Liver (tissue), 9 donors: Measurements from ENCODE around the gene CACNG3. TPM values are rescaled to one million over a fixed set of nuclear protein-coding genes. Genes with fewer than 3 reads are reported as not detected.

Experiments used
- DNase-seq: peaks from one replicate; pipeline ENCODE4 v3.0.0-alpha.2; 2017; ENCODE audit warnings: low spot score
- H3K27ac ChIP-seq, 2 donors: one replicate each; pipeline ENCODE4 v1.7.0; 2013; ENCODE audit warnings: inconsistent platforms in 2 of 2, low read length in 2 of 2, control low read depth in 1 of 2, low read depth in 1 of 2, mild to moderate bottlenecking in 1 of 2
- H3K27me3 ChIP-seq, 4 donors: one replicate each; pipeline versions ENCODE4 v1.6.1 to v1.7.0; 2013; ENCODE audit warnings: low read length in 3 of 4, inconsistent platforms in 1 of 4, mild to moderate bottlenecking in 1 of 4, moderate library complexity in 1 of 4; ENCODE audit not compliant: control insufficient read depth in 4 of 4, insufficient read depth in 4 of 4
- H3K36me3 ChIP-seq, 4 donors: one replicate each; pipeline versions ENCODE4 v1.6.1 to v1.7.0; 2013; ENCODE audit warnings: low read length in 3 of 4, mild to moderate bottlenecking in 3 of 4, low read depth in 1 of 4, moderate library complexity in 1 of 4; ENCODE audit not compliant: control insufficient read depth in 4 of 4, insufficient read depth in 3 of 4
- H3K4me1 ChIP-seq, 4 donors: one replicate each; pipeline versions ENCODE4 v1.6.1 to v1.7.0; 2013; ENCODE audit warnings: low read length in 3 of 4, mild to moderate bottlenecking in 3 of 4, moderate library complexity in 1 of 4; ENCODE audit not compliant: control insufficient read depth in 4 of 4, insufficient read depth in 4 of 4
- H3K4me3 ChIP-seq, 3 donors: one replicate each; pipeline versions ENCODE4 v1.6.1 to v1.7.0; 2013; ENCODE audit warnings: low read length in 3 of 3, control low read depth in 1 of 3, low read depth in 1 of 3, mild to moderate bottlenecking in 1 of 3
- H3K9ac ChIP-seq, 2 donors: one replicate each; pipeline ENCODE4 v1.7.0; 2013; ENCODE audit warnings: low read length in 2 of 2, mild to moderate bottlenecking in 2 of 2, moderate library complexity in 2 of 2, control low read depth in 1 of 2, low read depth in 1 of 2
- H3K9me3 ChIP-seq, 4 donors: one replicate each; pipeline versions ENCODE4 v1.6.1 to v1.7.0; 2013; ENCODE audit warnings: low read length in 3 of 4; ENCODE audit not compliant: control insufficient read depth in 4 of 4
- EGR1 ChIP-seq, 2 donors: IDR thresholded peaks; 2 replicates each; pipeline ENCODE4 v1.6.1; 2016 to 2018; ENCODE audit warnings: antibody characterized with exemption in 2 of 2, low read depth in 2 of 2
- FOXA1 ChIP-seq: IDR thresholded peaks from 2 replicates; pipeline ENCODE4 v1.6.1; 2016; ENCODE audit warnings: antibody characterized with exemption
- FOXA2 ChIP-seq: IDR thresholded peaks from 2 replicates; pipeline ENCODE4 v1.6.1; 2016; ENCODE audit warnings: antibody characterized with exemption
- HNF4A ChIP-seq, 2 donors: conservative IDR thresholded peaks; 2 replicates each; pipeline ENCODE4 v1.6.1; 2016; ENCODE audit warnings: antibody characterized with exemption in 2 of 2, mild to moderate bottlenecking in 2 of 2
- JUND ChIP-seq, 2 donors: IDR thresholded peaks; 2 replicates each; pipeline ENCODE4 v1.6.1; 2016; ENCODE audit warnings: antibody characterized with exemption in 2 of 2
- REST ChIP-seq: IDR thresholded peaks from 2 replicates; pipeline ENCODE4 v1.6.1; 2016; ENCODE audit warnings: antibody characterized with exemption, mild to moderate bottlenecking
- SP1 ChIP-seq: IDR thresholded peaks from 2 replicates; pipeline ENCODE4 v1.6.1; 2018; ENCODE audit warnings: antibody characterized with exemption, mild to moderate bottlenecking
- TAF1 ChIP-seq: conservative IDR thresholded peaks from 2 replicates; pipeline ENCODE4 v1.6.1; 2016; ENCODE audit warnings: antibody characterized with exemption, mild to moderate bottlenecking
- YY1 ChIP-seq: IDR thresholded peaks from 2 replicates; pipeline ENCODE4 v1.6.1; 2016; ENCODE audit warnings: antibody characterized with exemption, mild to moderate bottlenecking
- WGBS: extraction: QIAGEN DNeasy Blood & Tissue Kit; methylation state at CpG from one replicate; pipeline ENCODE4 v1.1.7; 2013; 5-methylcytosine and 5-hydroxymethylcytosine counted together
- polyA plus RNA-seq, 2 donors: library from polyadenylated mRNA; stranded (reverse) in 1 of 2; unstranded in 1 of 2; fragments of 200-250 nt in 1 of 2; fragments of >200 nt in 1 of 2; fragmentation: Nextera tagmentation in 1 of 2; extraction: Ambion mirVana in 1 of 2; gene quantifications; one replicate each; pipeline versions ENCODE4 v1.2.1 to v1.2.3, GENCODE V29; 2013 to 2015
- total RNA-seq, 2 donors: library from RNA; depleted of rRNA; stranded (reverse); fragments of >200 nt; gene quantifications; one replicate each; pipeline ENCODE4 v1.2.3, GENCODE V29; 2014
- TF ChIP-seq, protein P1 (sequence below): IDR thresholded peaks from 2 replicates; pipeline ENCODE4 v1.6.1; 2016; ENCODE audit warnings: antibody characterized with exemption
- TF ChIP-seq, protein P2 (sequence below): fragments of 150-350 bp; IDR thresholded peaks from 2 replicates; pipeline ENCODE4 v1.5.1; 2017; ENCODE audit warnings: improper control_type of control experiment, low read depth, low read length; ENCODE audit not compliant: missing input control
- donor health status: healthy.
- donor health status: healthy.
- donor health status: healthy.
- donor health status: healthy.
- donor health status: healthy.

The CACNG3 gene
- total and polyA plus RNA-seq, 4 donors = not detected

DNA sequence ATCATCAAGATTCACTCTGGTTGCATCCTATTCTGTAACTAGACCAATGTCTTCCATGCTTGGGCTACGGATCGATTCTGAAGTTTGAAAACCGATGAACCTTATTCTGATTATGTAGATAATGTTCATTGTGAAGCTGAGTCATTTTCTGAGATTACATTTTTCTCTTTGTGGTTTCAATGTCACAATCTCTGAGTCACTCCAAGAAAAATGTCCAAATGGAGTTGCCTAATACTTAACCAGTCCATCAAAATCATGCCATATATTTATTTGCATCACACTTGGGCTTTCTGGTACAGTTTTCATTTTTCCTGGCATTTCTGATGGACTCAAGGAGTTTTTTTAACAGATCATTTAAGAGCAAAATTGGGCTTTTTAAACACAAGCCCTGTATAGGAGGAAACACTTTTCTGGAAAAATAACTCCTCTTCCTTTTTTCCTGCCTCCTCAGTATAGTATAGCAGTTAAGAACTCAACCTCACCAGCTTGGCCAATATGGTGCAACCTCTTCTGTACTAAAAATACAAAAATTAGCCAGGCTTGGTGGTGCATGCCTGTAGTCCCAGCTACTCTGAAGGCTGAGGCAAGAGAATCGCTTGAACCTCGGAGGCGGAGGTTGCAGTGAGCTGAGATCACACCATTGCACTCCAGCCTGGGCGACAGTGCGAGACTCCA lies 17.5 kb downstream of the CACNG3 start:
- Histone ChIP-seq H3K9me3 (no peaks in the 10 kb centered on the region), H3K36me3 (no peaks in the 10 kb centered on the region), H3K4me1 (no peaks in the 10 kb centered on the region), H3K9ac (no peak overlapping the region), H3K4me3 (no peak overlapping the region), H3K27ac (no peak overlapping the region), H3K27me3 (peaks cover 0 to 14% (median 0%) of the 10 kb centered on the region in 4 donors)
- 82% methylated on average over 8 of the region's 8 CpGs for WGBS
- TF ChIP-seq, protein P1, sequence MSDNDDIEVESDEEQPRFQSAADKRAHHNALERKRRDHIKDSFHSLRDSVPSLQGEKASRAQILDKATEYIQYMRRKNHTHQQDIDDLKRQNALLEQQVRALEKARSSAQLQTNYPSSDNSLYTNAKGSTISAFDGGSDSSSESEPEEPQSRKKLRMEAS = no peak
- no peak for TF ChIP-seq EGR1 (IDR thresholded peaks at IDR 0.05; ENCODE audit: low read depth in 2 of 2)
- no peak for DNase-seq

DNA sequence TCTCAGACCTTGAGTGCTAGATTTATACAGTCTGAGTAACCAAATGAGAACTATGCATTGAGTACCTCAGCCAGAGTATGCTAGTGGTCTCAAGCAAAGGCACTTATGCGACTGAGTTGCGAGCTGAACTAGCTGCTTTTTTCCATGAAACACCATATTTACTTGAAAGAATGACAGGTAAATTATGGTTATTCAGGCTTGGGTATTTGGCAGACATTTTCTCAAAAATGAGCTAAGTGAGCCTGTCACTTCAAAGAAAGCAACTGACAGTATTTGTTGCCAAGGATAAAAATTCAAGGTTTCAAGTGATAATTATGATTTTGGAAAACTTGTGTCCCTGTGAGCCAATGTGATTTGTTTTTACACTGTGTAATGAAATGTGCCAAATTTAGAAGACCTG lies 19.3 kb downstream of the CACNG3 start:
- Histone ChIP-seq H3K4me1 (no peaks in the 10 kb centered on the region), H3K27me3 (peaks cover 0 to 16% (median 0%) of the 10 kb centered on the region in 4 donors), H3K27ac (no peak overlapping the region), H3K9me3 (no peaks in the 10 kb centered on the region), H3K36me3 (no peaks in the 10 kb centered on the region), H3K9ac (no peak overlapping the region), H3K4me3 (no peak overlapping the region)
- no peak for DNase-seq
- 91% methylated on average over 2 of the region's 2 CpGs for WGBS
- no peak for TF ChIP-seq YY1
- no peak for TF ChIP-seq JUND (IDR thresholded peaks at IDR 0.05)
- no peak for TF ChIP-seq SP1
- TF ChIP-seq REST = no peak
- no peak for TF ChIP-seq FOXA2
- no peak for TF ChIP-seq FOXA1
- TF ChIP-seq, protein P2, sequence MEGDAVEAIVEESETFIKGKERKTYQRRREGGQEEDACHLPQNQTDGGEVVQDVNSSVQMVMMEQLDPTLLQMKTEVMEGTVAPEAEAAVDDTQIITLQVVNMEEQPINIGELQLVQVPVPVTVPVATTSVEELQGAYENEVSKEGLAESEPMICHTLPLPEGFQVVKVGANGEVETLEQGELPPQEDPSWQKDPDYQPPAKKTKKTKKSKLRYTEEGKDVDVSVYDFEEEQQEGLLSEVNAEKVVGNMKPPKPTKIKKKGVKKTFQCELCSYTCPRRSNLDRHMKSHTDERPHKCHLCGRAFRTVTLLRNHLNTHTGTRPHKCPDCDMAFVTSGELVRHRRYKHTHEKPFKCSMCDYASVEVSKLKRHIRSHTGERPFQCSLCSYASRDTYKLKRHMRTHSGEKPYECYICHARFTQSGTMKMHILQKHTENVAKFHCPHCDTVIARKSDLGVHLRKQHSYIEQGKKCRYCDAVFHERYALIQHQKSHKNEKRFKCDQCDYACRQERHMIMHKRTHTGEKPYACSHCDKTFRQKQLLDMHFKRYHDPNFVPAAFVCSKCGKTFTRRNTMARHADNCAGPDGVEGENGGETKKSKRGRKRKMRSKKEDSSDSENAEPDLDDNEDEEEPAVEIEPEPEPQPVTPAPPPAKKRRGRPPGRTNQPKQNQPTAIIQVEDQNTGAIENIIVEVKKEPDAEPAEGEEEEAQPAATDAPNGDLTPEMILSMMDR = no peak
- TF ChIP-seq HNF4A (conservative IDR thresholded peaks at IDR 0.05) = no peak

- TF ChIP-seq TAF1 = no peak
- no peak for TF ChIP-seq HNF4A (conservative IDR thresholded peaks at IDR 0.05)
- H3K4me3 ChIP-seq = no peak overlapping the region
- H3K9ac ChIP-seq = no peak overlapping the region
- DNase-seq = no peak
- H3K4me1 ChIP-seq = no peaks in the 10 kb centered on the region
- peaks cover 0 to 5% (median 0%) of the 10 kb centered on the region in 4 donors for H3K27me3 ChIP-seq
- 71% methylated on average over 8 of the region's 8 CpGs for WGBS
- no peak overlapping the region for H3K27ac ChIP-seq
- H3K36me3 ChIP-seq = no peaks in the 10 kb centered on the region
- H3K9me3 ChIP-seq = no peaks in the 10 kb centered on the region
Observed at GRCh38 chr16:24279982-24280515, 23.9 kb downstream of the CACNG3 start.
